CD4-positive, alpha-beta T cell (primary cell): Measurements from ENCODE around the gene ZNG1A. TPM values are rescaled to one million over a fixed set of nuclear protein-coding genes. Genes with fewer than 3 reads are reported as not detected.
A peak's percentile ranks its signal among the peaks of the same experiment; 100 is the strongest.
"Not testable (repeated sequence)": the region's sequence is repeated elsewhere in the genome, so short reads cannot be mapped to it uniquely, and the experiment has no call there.

Experiments
- ATAC-seq: fragments of 200-7000 bp; cut with Tn5 transposase; one replicate; pipeline ENCODE4 v1.10.0; 2022; ENCODE audit warnings: mild to moderate bottlenecking; ENCODE audit not compliant: poor library complexity
- CTCF ChIA-PET: fragments of 350-600 bp; sonication (Branson Sonifier 250); formaldehyde crosslinking; loops from one replicate; lab custom pipeline; 2021; ENCODE audit warnings: antibody characterized with exemption, inconsistent platforms; lab: Charles Lee
- POLR2A ChIA-PET: fragments of 350-600 bp; sonication (Branson Sonifier 250); formaldehyde crosslinking; loops from one replicate; lab custom pipeline; 2021; ENCODE audit warnings: antibody characterized with exemption, inconsistent platforms; lab: Charles Lee
- DNase-seq, 14 experiments: peaks; one replicate each; pipeline ENCODE4 v3.0.0-alpha.2; 2013 to 2020; ENCODE audit warnings: mixed read lengths in 2 of 14
- H3K27ac ChIP-seq, 2 donors: one replicate each; pipeline versions ENCODE4 v1.5.1 to v1.7.0; 2013; ENCODE audit warnings: low read length in 2 of 2, low read depth in 1 of 2, mild to moderate bottlenecking in 1 of 2
- H3K27me3 ChIP-seq, 2 experiments: 1 replicate in 1 of 2; 2 replicates in 1 of 2; pipeline versions ENCODE4 v1.6.1 to v1.7.0; 2013; ENCODE audit warnings: low read length in 2 of 2, control low read depth in 1 of 2, mild to moderate bottlenecking in 1 of 2, moderate library complexity in 1 of 2; ENCODE audit not compliant: insufficient read depth in 2 of 2, control insufficient read depth in 1 of 2
- H3K36me3 ChIP-seq: one replicate; pipeline ENCODE4 v1.6.1; 2013; ENCODE audit warnings: low read length, control low read depth; ENCODE audit not compliant: insufficient read depth
- H3K4me1 ChIP-seq: one replicate; pipeline ENCODE4 v1.6.1; 2013; ENCODE audit warnings: low read length, control low read depth; ENCODE audit not compliant: insufficient read depth
- H3K4me3 ChIP-seq: one replicate; pipeline ENCODE4 v1.5.1; 2013; ENCODE audit warnings: mild to moderate bottlenecking, low read length, moderate library complexity
- H3K9me3 ChIP-seq, 2 experiments: 1 replicate in 1 of 2; 2 replicates in 1 of 2; pipeline versions ENCODE4 v1.6.1 to v1.7.0; 2013; ENCODE audit warnings: low read length in 2 of 2, mild to moderate bottlenecking in 2 of 2, control low read depth in 1 of 2, moderate library complexity in 1 of 2; ENCODE audit not compliant: control insufficient read depth in 1 of 2, insufficient read depth in 1 of 2
- H3K27ac Mint-ChIP-seq: one replicate; pipeline ENCODE4 v1.8.0; 2020; ENCODE audit warnings: mixed read lengths
- H3K27me3 Mint-ChIP-seq: one replicate; pipeline ENCODE4 v1.8.0; 2021; ENCODE audit warnings: mixed read lengths
- H3K36me3 Mint-ChIP-seq: one replicate; pipeline ENCODE4 v1.8.0; 2021; ENCODE audit warnings: low read depth, mixed read lengths
- H3K4me1 Mint-ChIP-seq: one replicate; pipeline ENCODE4 v1.8.0; 2021; ENCODE audit warnings: low read depth, mixed read lengths
- H3K4me3 Mint-ChIP-seq: one replicate; pipeline ENCODE4 v1.8.0; 2020; ENCODE audit warnings: mild to moderate bottlenecking, mixed read lengths
- H3K9me3 Mint-ChIP-seq: one replicate; pipeline ENCODE4 v1.8.0; 2020; ENCODE audit warnings: mixed read lengths
- intact Hi-C, 2 experiments: fragments of 100-400 bp; cut with DNase I in 1 of 2; cut with micrococcal nuclease in 1 of 2; formaldehyde crosslinking; loops; one replicate each; pipeline versions ENCODE4 v1.15.1 to v1.9.0; 2023 to 2025; cut with DNase I, micrococcal nuclease
- total RNA-seq, 174 experiments: library from RNA in 2 of 174; stranded (reverse) in 2 of 174; gene quantifications; one replicate each; pipeline ENCODE4 v1.2.3 and lab custom pipeline; 2021 to 2026

ZNG1A gene
- total RNA-seq, 2 experiments from 2014 or later: 21.9 to 22.4 TPM

GRCh38 chr9:169757-170156 is 9.1 kb downstream of the ZNG1A start:
- H3K4me3 Mint-ChIP-seq, H3K27ac ChIP-seq, H3K27me3 ChIP-seq, H3K4me1 Mint-ChIP-seq, H3K36me3 Mint-ChIP-seq, DNase-seq, H3K27ac Mint-ChIP-seq, H3K4me3 ChIP-seq, H3K9me3 Mint-ChIP-seq, H3K36me3 ChIP-seq, CTCF ChIA-PET, ATAC-seq, H3K27me3 Mint-ChIP-seq, H3K4me1 ChIP-seq, intact Hi-C loops, H3K9me3 ChIP-seq, POLR2A ChIA-PET: not testable (repeated sequence)

- H3K36me3 ChIP-seq, H3K4me3 ChIP-seq, H3K27me3 Mint-ChIP-seq, H3K9me3 ChIP-seq, CTCF ChIA-PET, H3K9me3 Mint-ChIP-seq, H3K27ac ChIP-seq, H3K36me3 Mint-ChIP-seq, H3K27me3 ChIP-seq, ATAC-seq, H3K4me1 ChIP-seq, H3K27ac Mint-ChIP-seq, DNase-seq, H3K4me3 Mint-ChIP-seq, POLR2A ChIA-PET, intact Hi-C loops, H3K4me1 Mint-ChIP-seq: not testable (repeated sequence)
Measured at GRCh38 chr9:159871-160270, 19.0 kb downstream of the ZNG1A start.

GRCh38 chr9:151173-151572 is 27.7 kb downstream of the ZNG1A start:
- H3K27me3 Mint-ChIP-seq, H3K4me1 ChIP-seq, intact Hi-C loops, H3K27ac Mint-ChIP-seq, H3K9me3 Mint-ChIP-seq, CTCF ChIA-PET, H3K9me3 ChIP-seq, ATAC-seq, DNase-seq, H3K4me3 ChIP-seq, H3K4me1 Mint-ChIP-seq, H3K36me3 ChIP-seq, H3K36me3 Mint-ChIP-seq, POLR2A ChIA-PET, H3K27ac ChIP-seq, H3K4me3 Mint-ChIP-seq, H3K27me3 ChIP-seq: not testable (repeated sequence)

GRCh38 chr9:139880-140279 is 39.0 kb downstream of the ZNG1A start:
- H3K27ac Mint-ChIP-seq, H3K4me3 Mint-ChIP-seq, H3K4me3 ChIP-seq, H3K27me3 Mint-ChIP-seq, DNase-seq, CTCF ChIA-PET, POLR2A ChIA-PET, H3K9me3 Mint-ChIP-seq, H3K27ac ChIP-seq, H3K36me3 Mint-ChIP-seq, H3K4me1 ChIP-seq, H3K9me3 ChIP-seq, H3K27me3 ChIP-seq, H3K4me1 Mint-ChIP-seq, ATAC-seq, H3K36me3 ChIP-seq, intact Hi-C loops: not testable (repeated sequence)

- POLR2A ChIA-PET, CTCF ChIA-PET, H3K4me3 ChIP-seq, H3K36me3 ChIP-seq, H3K9me3 Mint-ChIP-seq, H3K27ac Mint-ChIP-seq, intact Hi-C loops, ATAC-seq, H3K27ac ChIP-seq: not testable (repeated sequence)
- peak within 1 kb of the TSS; percentile 69 for H3K4me3 Mint-ChIP-seq
- Histone ChIP-seq H3K9me3 (peaks cover 0 to 15% of the 10 kb centered on the region in 2 experiments), H3K4me1 (peaks cover 36% of the 10 kb centered on the region), H3K27me3 (peaks cover 20% of the 10 kb centered on the region in 2 experiments)
- peaks cover 41% of the 10 kb centered on the region for H3K27me3 Mint-ChIP-seq
- peaks cover 26% of the 10 kb centered on the region for H3K4me1 Mint-ChIP-seq
- DNase-seq: peak in 1 of 14 experiments; percentile 1
- H3K36me3 Mint-ChIP-seq: peaks cover 15% of the 10 kb centered on the region
Measured at GRCh38 chr9:117995-118467, 60.8 kb downstream of the ZNG1A start, which contains the start of gene FOXD4. Gene FOXD4 (minus strand): TSS chr9:118417. CDS start chr9:118119, 298 bp downstream.

GRCh38 chr9:117144-117994 is 61.5 kb downstream of the ZNG1A start:
- H3K27ac Mint-ChIP-seq, H3K36me3 ChIP-seq, intact Hi-C loops, ATAC-seq, H3K27ac ChIP-seq, CTCF ChIA-PET, H3K9me3 Mint-ChIP-seq, POLR2A ChIA-PET, H3K4me3 ChIP-seq: not testable (repeated sequence)
- H3K9me3 ChIP-seq: peaks cover 0 to 15% of the 10 kb centered on the region in 2 experiments
- H3K4me1 ChIP-seq: peaks cover 40% of the 10 kb centered on the region
- Mint-ChIP-seq H3K4me3 (peak overlapping the region; percentile 60), H3K4me1 (peaks cover 26% of the 10 kb centered on the region), H3K36me3 (peaks cover 15% of the 10 kb centered on the region), H3K27me3 (peaks cover 48% of the 10 kb centered on the region)
- DNase-seq: peak in 3 of 14 experiments; percentile 18 to 30 (median 21)
- H3K27me3 ChIP-seq: peaks cover 25 to 26% of the 10 kb centered on the region in 2 experiments
